Lower leg skin (tissue), 3 donors: ENCODE data around the gene KLHDC7B.

ENCODE experiments used
- POLR2A ChIP-seq, 2 donors: fragments of 450-650 bp; IDR thresholded peaks; one replicate each; pipeline ENCODE4 v1.6.1; 2016 to 2017; ENCODE audit warnings: antibody characterized with exemption in 2 of 2, mild to moderate bottlenecking in 1 of 2, moderate library complexity in 1 of 2
- TF ChIP-seq, protein P1 (sequence below), 3 donors: fragments of 450-650 bp; IDR thresholded peaks; one replicate each; pipeline ENCODE4 v1.5.1; 2016; ENCODE audit warnings: antibody characterized with exemption in 3 of 3, mild to moderate bottlenecking in 3 of 3, moderate library complexity in 2 of 3

DNA sequence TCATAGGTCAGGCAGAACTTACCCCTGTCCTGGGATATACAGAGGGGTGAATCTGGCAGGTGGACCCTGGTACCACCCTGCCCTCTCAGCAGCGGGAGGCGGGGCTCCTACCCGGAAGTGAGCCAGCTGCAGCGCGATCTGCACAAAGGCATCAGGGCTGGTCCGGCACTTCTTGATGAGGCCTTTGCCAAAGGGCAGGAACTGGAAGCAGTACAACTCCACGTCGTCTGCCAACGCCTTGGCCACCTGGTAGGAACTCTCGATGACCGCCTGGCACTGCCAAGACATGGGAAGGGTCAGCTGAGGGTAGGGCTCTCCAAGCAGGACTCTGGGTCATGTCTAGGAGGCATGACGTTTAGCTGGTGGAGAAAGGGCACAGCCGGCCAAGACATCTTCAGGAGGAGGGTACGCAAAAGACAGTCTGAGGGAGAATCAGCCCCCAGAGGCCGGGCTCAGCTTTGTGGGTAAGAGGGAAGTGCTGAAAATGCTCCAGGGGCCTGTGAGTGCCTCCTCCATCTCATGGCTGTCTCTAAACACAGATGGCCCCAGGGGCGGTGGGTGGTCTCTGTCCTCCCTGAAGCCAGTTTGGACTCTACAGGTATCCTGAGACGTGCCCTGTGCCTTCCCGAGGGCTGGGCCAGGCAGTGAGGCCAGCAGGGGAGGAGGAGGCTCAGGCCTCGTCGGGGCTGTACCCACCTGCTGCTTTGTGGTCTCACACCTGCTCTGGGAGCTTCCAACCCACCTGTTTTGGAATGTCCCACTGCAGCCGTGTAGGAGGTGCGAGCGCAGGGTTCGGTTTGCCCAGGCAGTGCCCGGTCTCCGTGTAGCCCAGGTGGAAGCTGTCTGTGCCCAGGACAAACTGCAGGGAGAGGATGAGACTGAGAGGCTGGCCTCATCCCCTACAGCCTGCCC, 25.8 kb downstream of the KLHDC7B start:
- no peak for TF ChIP-seq POLR2A (IDR thresholded peaks at IDR 0.05)
- TF ChIP-seq, protein P1, sequence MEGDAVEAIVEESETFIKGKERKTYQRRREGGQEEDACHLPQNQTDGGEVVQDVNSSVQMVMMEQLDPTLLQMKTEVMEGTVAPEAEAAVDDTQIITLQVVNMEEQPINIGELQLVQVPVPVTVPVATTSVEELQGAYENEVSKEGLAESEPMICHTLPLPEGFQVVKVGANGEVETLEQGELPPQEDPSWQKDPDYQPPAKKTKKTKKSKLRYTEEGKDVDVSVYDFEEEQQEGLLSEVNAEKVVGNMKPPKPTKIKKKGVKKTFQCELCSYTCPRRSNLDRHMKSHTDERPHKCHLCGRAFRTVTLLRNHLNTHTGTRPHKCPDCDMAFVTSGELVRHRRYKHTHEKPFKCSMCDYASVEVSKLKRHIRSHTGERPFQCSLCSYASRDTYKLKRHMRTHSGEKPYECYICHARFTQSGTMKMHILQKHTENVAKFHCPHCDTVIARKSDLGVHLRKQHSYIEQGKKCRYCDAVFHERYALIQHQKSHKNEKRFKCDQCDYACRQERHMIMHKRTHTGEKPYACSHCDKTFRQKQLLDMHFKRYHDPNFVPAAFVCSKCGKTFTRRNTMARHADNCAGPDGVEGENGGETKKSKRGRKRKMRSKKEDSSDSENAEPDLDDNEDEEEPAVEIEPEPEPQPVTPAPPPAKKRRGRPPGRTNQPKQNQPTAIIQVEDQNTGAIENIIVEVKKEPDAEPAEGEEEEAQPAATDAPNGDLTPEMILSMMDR (IDR thresholded peaks at IDR 0.05): no peak
